GM19238 (cell line): ENCODE results near the gene GLRX2.
A peak's percentile ranks its signal among the peaks of the same experiment; 100 is the strongest.
"Not testable (repeated sequence)": the region's sequence is repeated elsewhere in the genome, so short reads cannot be mapped to it uniquely, and the experiment has no call there.

ENCODE experiments used
- DNase-seq: peaks from one replicate; pipeline ENCODE4 v3.0.0; 2011; ENCODE audit warnings: low spot score; ENCODE audit not compliant: insufficient read length

Gene GLRX2

GRCh38 chr1:193066606-193067005 lies 38.6 kb downstream of the GLRX2 start:
- no peak for DNase-seq

GRCh38 chr1:193065954-193066353 lies 39.3 kb downstream of the GLRX2 start:
- DNase-seq: no peak

GRCh38 chr1:193062698-193063463 lies 42.3 kb downstream of the GLRX2 start:
- DNase-seq: no peak

- DNase-seq: no peak
Observed at GRCh38 chr1:193060938-193061337, 44.3 kb downstream of the GLRX2 start.

GRCh38 chr1:193060406-193060805 lies 44.8 kb downstream of the GLRX2 start:
- no peak for DNase-seq

GRCh38 chr1:193060115-193060403 lies 45.2 kb downstream of the GLRX2 start:
- DNase-seq: no peak

- peak; percentile 69 for DNase-seq
Observed at GRCh38 chr1:193059282-193060114, 45.7 kb downstream of the GLRX2 start, which contains the start of the genes RO60 and UCHL5. RO60 (plus strand) TSS chr1:193059612; CDS start chr1:193069055, 9,443 bp downstream. UCHL5 (minus strand) TSS chr1:193059360; CDS start chr1:193059260, 100 bp downstream.

GRCh38 chr1:193058529-193059281 lies 46.5 kb downstream of the GLRX2 start:
- DNase-seq: peak; percentile 8

- DNase-seq: no peak
Observed at GRCh38 chr1:193054169-193054675, 51.0 kb downstream of the GLRX2 start.

- DNase-seq: not testable (repeated sequence)
Observed at GRCh38 chr1:193048913-193049312, 56.3 kb downstream of the GLRX2 start.
